HCT116 (cell line): ENCODE results near the gene RNF114.

ENCODE experiments used
- CEBPB ChIP-seq: IDR thresholded peaks from 2 replicates; pipeline ENCODE4 v1.6.1; 2012; ENCODE audit warnings: low read depth
- EZH2 ChIP-seq: fragments of 200-600 bp; sonication (generic); IDR thresholded peaks from 2 replicates; pipeline ENCODE4 v1.6.1; 2017; ENCODE audit warnings: antibody characterized with exemption, mixed run types
- JUND ChIP-seq: IDR thresholded peaks from 2 replicates; pipeline ENCODE4 v1.6.1; 2012
- POLR2A ChIP-seq: IDR thresholded peaks from 2 replicates; pipeline ENCODE4 v1.7.0; 2011; ENCODE audit warnings: borderline replicate concordance; ENCODE audit not compliant: insufficient read depth, insufficient read length; ENCODE audit errors: extremely low read depth
- POLR2AphosphoS5 ChIP-seq: IDR thresholded peaks from 2 replicates; pipeline ENCODE4 v1.6.1; 2011; ENCODE audit warnings: mild to moderate bottlenecking, low read depth, low read length, moderate library complexity
- ZBTB33 ChIP-seq: IDR thresholded peaks from 2 replicates; pipeline ENCODE4 v1.6.1; 2011; ENCODE audit warnings: mild to moderate bottlenecking, low read length, moderate library complexity; ENCODE audit not compliant: insufficient replicate concordance; ENCODE audit errors: extremely low read depth
- TF ChIP-seq, protein P1 (sequence below), 3 experiments: fragments of 200-600 bp in 1 of 3; sonication (generic) in 1 of 3; IDR thresholded peaks in 2 of 3; conservative IDR thresholded peaks in 1 of 3; 2 replicates each; pipeline ENCODE4 v1.5.1; 2012 to 2017; ENCODE audit warnings: low read depth in 2 of 3, low read length in 2 of 3, antibody characterized with exemption in 1 of 3, borderline replicate concordance in 1 of 3, control low read depth in 1 of 3, mild to moderate bottlenecking in 1 of 3, mixed read lengths in 1 of 3, mixed run types in 1 of 3, moderate library complexity in 1 of 3; ENCODE audit not compliant: insufficient read depth in 1 of 3
- TF ChIP-seq, protein P2 (sequence below): IDR thresholded peaks from 2 replicates; pipeline ENCODE4 v1.6.1; 2012

- TF ChIP-seq, protein P1, sequence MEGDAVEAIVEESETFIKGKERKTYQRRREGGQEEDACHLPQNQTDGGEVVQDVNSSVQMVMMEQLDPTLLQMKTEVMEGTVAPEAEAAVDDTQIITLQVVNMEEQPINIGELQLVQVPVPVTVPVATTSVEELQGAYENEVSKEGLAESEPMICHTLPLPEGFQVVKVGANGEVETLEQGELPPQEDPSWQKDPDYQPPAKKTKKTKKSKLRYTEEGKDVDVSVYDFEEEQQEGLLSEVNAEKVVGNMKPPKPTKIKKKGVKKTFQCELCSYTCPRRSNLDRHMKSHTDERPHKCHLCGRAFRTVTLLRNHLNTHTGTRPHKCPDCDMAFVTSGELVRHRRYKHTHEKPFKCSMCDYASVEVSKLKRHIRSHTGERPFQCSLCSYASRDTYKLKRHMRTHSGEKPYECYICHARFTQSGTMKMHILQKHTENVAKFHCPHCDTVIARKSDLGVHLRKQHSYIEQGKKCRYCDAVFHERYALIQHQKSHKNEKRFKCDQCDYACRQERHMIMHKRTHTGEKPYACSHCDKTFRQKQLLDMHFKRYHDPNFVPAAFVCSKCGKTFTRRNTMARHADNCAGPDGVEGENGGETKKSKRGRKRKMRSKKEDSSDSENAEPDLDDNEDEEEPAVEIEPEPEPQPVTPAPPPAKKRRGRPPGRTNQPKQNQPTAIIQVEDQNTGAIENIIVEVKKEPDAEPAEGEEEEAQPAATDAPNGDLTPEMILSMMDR (IDR thresholded peaks at IDR 0.05 in 2 of 3, conservative IDR thresholded peaks at IDR 0.05 in 1 of 3; ENCODE audit: borderline replicate concordance in 1 of 3, insufficient read depth in 1 of 3, low read depth in 2 of 3, low read length in 2 of 3) = no peak
- TF ChIP-seq ZBTB33 = no peak
- TF ChIP-seq CEBPB = no peak
- TF ChIP-seq POLR2A = no peak
- TF ChIP-seq EZH2 = no peak
- TF ChIP-seq, protein P2, sequence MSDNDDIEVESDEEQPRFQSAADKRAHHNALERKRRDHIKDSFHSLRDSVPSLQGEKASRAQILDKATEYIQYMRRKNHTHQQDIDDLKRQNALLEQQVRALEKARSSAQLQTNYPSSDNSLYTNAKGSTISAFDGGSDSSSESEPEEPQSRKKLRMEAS = no peak
- TF ChIP-seq POLR2AphosphoS5 = no peak
- TF ChIP-seq JUND = no peak
These were observed 42.5 kb downstream of the RNF114 start for GRCh38 chr20:49978685-49979029.
